Ovary (tissue), 3 donors: ENCODE measurements around the gene TANC1.

ENCODE experiments used
- CTCF ChIP-seq, 3 donors: fragments of 450-650 bp in 2 of 3; fragments of 200-600 bp in 1 of 3; IDR thresholded peaks; one replicate each; pipeline versions ENCODE4 v1.5.1 to v1.8.0; 2016 to 2022; ENCODE audit warnings: antibody characterized with exemption in 3 of 3, mild to moderate bottlenecking in 1 of 3
- POLR2A ChIP-seq: fragments of 450-650 bp; IDR thresholded peaks from one replicate; pipeline ENCODE4 v1.6.1; 2017; ENCODE audit warnings: antibody characterized with exemption, mild to moderate bottlenecking, moderate library complexity
- donor health status: DM: no; HTN: no; CAD: no.

GRCh38 chr2:159146996-159147666 lies 178.7 kb downstream of the TANC1 start:
- TF ChIP-seq CTCF (IDR thresholded peaks at IDR 0.05) (no peak), POLR2A (no peak)
